ENCODE measurements around the gene RYR1.
"Not testable (repeated sequence)": the region's sequence is repeated elsewhere in the genome, so short reads cannot be mapped to it uniquely, and the experiment has no call there.

Gene RYR1

GRCh38 chr19:38569368-38569983 lies 136.0 kb downstream of the RYR1 start:
- Histone ChIP-seq H3K4me1 (ENCODE audit: control insufficient read depth, low read length) (peaks cover 9% of the 10 kb centered on the region), H4K20me1 (ENCODE audit: control insufficient read depth, insufficient read depth, low read depth, low read length) (no peaks in the 10 kb centered on the region), H3K36me3 (ENCODE audit: control insufficient read depth, low read length) (no peaks in the 10 kb centered on the region), H3F3A (ENCODE audit: control insufficient read depth, insufficient read depth) (no peaks in the 10 kb centered on the region), H3K4me3 (ENCODE audit: low read length) (no peak overlapping the region), H3K9me3 (ENCODE audit: control insufficient read depth, insufficient read depth, low read length) (no peaks in the 10 kb centered on the region), H3K4me2 (ENCODE audit: low read length) (no peak overlapping the region), H3K27me3 (ENCODE audit: control insufficient read depth, low read length) (peaks cover 22% of the 10 kb centered on the region), H3K79me2 (ENCODE audit: control insufficient read depth, low read length) (no peaks in the 10 kb centered on the region), H3K27ac (ENCODE audit: low read depth, low read length) (no peak overlapping the region), H3K9me2 (replicated peaks; ENCODE audit: control insufficient read depth, low read length) (no peaks in the 10 kb centered on the region)
- TF ChIP-seq CTCF (IDR thresholded peaks at IDR 0.05; ENCODE audit: low read depth, low read length, poor library complexity, severe bottlenecking), result no peak
- no peak for TF ChIP-seq EZH2phosphoT487 (IDR thresholded peaks at IDR 0.05; ENCODE audit: borderline replicate concordance, low read length)

DNA sequence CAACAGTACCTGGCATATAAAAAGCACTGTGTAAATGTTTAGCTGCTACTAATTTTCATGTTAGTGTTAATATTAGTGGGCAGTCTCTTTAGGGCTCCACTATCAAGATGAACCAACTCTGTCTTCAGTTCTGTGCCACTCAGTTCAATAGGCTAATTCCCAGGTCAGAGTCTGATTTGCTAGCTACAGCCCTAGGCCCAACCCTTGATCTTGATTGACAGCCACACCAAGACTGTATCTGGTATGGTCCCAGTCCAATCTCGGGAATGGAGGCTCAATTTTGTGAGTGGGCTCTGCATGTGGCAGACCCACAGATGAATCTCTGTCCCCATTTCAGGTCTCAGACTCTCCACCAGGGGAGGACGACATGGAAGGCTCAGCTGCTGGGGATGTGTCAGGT lies 138.2 kb downstream of the RYR1 start:
- Histone ChIP-seq H3K4me2 (ENCODE audit: low read length) (no peak overlapping the region), H3K27me3 (ENCODE audit: control insufficient read depth, low read length) (peaks cover 7% of the 10 kb centered on the region; the same call in 1 of the 2 replicates), H3K36me3 (ENCODE audit: control insufficient read depth, low read length) (no peaks in the 10 kb centered on the region), H3K9me3 (ENCODE audit: control insufficient read depth, insufficient read depth, low read length) (no peaks in the 10 kb centered on the region), H3K9me2 (replicated peaks; ENCODE audit: control insufficient read depth, low read length) (no peaks in the 10 kb centered on the region), H3K4me1 (ENCODE audit: control insufficient read depth, low read length) (peaks cover 9% of the 10 kb centered on the region), H4K20me1 (ENCODE audit: control insufficient read depth, insufficient read depth, low read depth, low read length) (no peaks in the 10 kb centered on the region), H3K4me3 (ENCODE audit: low read length) (no peak overlapping the region), H3K79me2 (ENCODE audit: control insufficient read depth, low read length) (no peaks in the 10 kb centered on the region), H3K27ac (ENCODE audit: low read depth, low read length) (no peak overlapping the region), H3F3A (ENCODE audit: control insufficient read depth, insufficient read depth) (no peaks in the 10 kb centered on the region)
- TF ChIP-seq CTCF (IDR thresholded peaks at IDR 0.05; ENCODE audit: low read depth, low read length, poor library complexity, severe bottlenecking) (no peak), EZH2phosphoT487 (IDR thresholded peaks at IDR 0.05; ENCODE audit: borderline replicate concordance, low read length) (no peak)

DNA sequence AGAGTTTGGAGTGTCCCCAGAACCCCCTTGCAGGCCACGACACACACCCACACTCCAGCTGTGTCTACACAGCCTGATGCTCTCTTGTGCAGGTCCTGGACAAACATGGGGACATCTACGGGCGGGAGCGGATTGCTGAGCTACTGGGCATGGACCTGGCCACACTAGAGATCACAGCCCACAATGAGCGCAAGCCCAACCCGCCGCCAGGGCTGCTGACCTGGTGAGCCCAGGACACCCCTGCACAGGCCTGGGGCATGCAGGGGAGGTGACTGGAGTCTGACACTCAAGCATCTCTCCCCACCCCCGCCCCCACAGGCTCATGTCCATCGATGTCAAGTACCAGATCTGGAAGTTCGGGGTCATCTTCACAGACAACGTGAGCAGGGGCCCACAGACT lies 144.3 kb downstream of the RYR1 start:
- Histone ChIP-seq H3K36me3 (ENCODE audit: control insufficient read depth, low read length) (no peaks in the 10 kb centered on the region), H3K4me1 (ENCODE audit: control insufficient read depth, low read length) (peaks cover 16% of the 10 kb centered on the region), H4K20me1 (ENCODE audit: control insufficient read depth, insufficient read depth, low read depth, low read length) (no peaks in the 10 kb centered on the region), H3K4me2 (ENCODE audit: low read length) (no peak overlapping the region), H3K9me3 (ENCODE audit: control insufficient read depth, insufficient read depth, low read length) (no peaks in the 10 kb centered on the region), H3K27ac (ENCODE audit: low read depth, low read length) (no peak overlapping the region), H3K4me3 (ENCODE audit: low read length) (no peak overlapping the region), H3K9me2 (replicated peaks; ENCODE audit: control insufficient read depth, low read length) (no peaks in the 10 kb centered on the region), H3K79me2 (ENCODE audit: control insufficient read depth, low read length) (no peaks in the 10 kb centered on the region), H3K27me3 (ENCODE audit: control insufficient read depth, low read length) (no peaks in the 10 kb centered on the region), H3F3A (ENCODE audit: control insufficient read depth, insufficient read depth) (no peaks in the 10 kb centered on the region)
- TF ChIP-seq CTCF (IDR thresholded peaks at IDR 0.05; ENCODE audit: low read depth, low read length, poor library complexity, severe bottlenecking), result no peak
- no peak for TF ChIP-seq EZH2phosphoT487 (IDR thresholded peaks at IDR 0.05; ENCODE audit: borderline replicate concordance, low read length)

- H3F3A ChIP-seq (ENCODE audit: control insufficient read depth, insufficient read depth); H3K27me3 ChIP-seq (ENCODE audit: control insufficient read depth, low read length); H3K9me3 ChIP-seq (ENCODE audit: control insufficient read depth, insufficient read depth, low read length); H3K27ac ChIP-seq (ENCODE audit: low read depth, low read length); H3K4me2 ChIP-seq (ENCODE audit: low read length); H3K4me3 ChIP-seq (ENCODE audit: low read length); H3K79me2 ChIP-seq (ENCODE audit: control insufficient read depth, low read length); H4K20me1 ChIP-seq (ENCODE audit: control insufficient read depth, insufficient read depth, low read depth, low read length); H3K36me3 ChIP-seq (ENCODE audit: control insufficient read depth, low read length); H3K9me2 ChIP-seq (replicated peaks; ENCODE audit: control insufficient read depth, low read length): not testable (repeated sequence)
- peaks cover 24% of the 10 kb centered on the region for H3K4me1 ChIP-seq (ENCODE audit: control insufficient read depth, low read length)
These were observed 145.8 kb downstream of the RYR1 start for GRCh38 chr19:38579304-38579703.
